ENCODE results near the gene S100A4.

S100A4 gene

GRCh38 chr1:153507926-153508583, 37.6 kb downstream of the S100A4 start:
- DNase-seq (ENCODE audit: low spot score): no peak

- no peak for DNase-seq (ENCODE audit: low spot score)
These were observed 38.7 kb downstream of the S100A4 start for GRCh38 chr1:153506831-153507413.

- DNase-seq (ENCODE audit: low spot score): no peak
These were observed 39.2 kb downstream of the S100A4 start for GRCh38 chr1:153506386-153506785.

GRCh38 chr1:153505576-153505975, 40.0 kb downstream of the S100A4 start:
- DNase-seq (ENCODE audit: low spot score): no peak

- no peak for DNase-seq (ENCODE audit: low spot score)
These were observed 41.8 kb downstream of the S100A4 start for GRCh38 chr1:153503766-153504165.

- DNase-seq (ENCODE audit: low spot score): no peak
These were observed 46.9 kb downstream of the S100A4 start for GRCh38 chr1:153498746-153499145.

GRCh38 chr1:153495536-153495935, 50.1 kb downstream of the S100A4 start:
- no peak for DNase-seq (ENCODE audit: low spot score)

- DNase-seq (ENCODE audit: low spot score): peak; percentile 59
These were observed 50.5 kb downstream of the S100A4 start for GRCh38 chr1:153494976-153495535.
